HG03108 (cell line): ENCODE measurements around the gene NUCB2.
"Not testable (repeated sequence)": the region's sequence is repeated elsewhere in the genome, so short reads cannot be mapped to it uniquely, and the experiment has no call there.

Source experiments
- ATAC-seq: cut with Tn5 transposase; IDR thresholded peaks from one replicate; pipeline ENCODE4 v1.9.1; 2021; ENCODE audit warnings: moderate library complexity; ENCODE audit not compliant: unreplicated experiment

The NUCB2 gene

DNA sequence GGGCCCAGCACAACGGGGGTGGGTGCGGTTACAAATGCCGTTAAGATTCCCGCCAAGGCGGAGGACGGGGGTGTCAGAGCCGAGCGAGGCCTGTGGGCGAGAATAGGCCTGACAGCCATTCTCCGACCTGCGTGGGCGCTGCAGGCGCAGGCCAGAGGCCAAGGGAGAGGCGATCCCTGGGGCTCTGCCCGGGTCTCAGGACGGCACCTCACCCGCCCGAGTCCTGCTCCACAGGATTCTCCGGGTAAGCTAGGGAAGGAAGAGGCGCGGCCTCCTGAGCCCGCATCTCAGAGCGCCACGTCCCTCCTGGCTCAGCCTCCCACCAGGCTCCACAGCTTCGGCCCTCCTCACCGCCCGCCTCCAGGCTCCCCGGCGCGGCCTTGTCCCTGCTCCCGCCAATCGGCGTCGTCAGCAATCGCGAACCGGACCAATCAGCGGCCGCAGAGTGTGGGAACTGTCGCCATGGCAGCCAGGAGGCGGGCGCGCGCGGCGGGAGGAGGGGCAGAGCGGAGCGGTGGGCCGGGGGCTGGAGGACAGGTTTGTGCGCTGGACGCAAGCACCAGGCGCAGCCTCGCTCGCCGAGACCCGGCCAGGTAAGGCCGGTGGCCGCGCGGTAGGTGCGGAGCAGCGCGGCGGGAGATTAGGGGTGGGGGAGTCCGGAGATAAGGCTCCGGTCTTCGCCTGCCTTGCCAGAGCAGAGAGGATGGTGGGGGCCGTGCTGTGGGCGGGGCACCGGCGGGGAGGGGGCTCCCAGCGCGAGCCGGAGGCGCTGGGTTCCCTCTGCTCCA is at the start of gene NUCB2:
TSS of gene NUCB2 (plus strand) at position 504 of the 788 bp plus-strand sequence. CDS start 18,585 bp downstream, outside the sequence.
- peak; percentile 99 for ATAC-seq

DNA sequence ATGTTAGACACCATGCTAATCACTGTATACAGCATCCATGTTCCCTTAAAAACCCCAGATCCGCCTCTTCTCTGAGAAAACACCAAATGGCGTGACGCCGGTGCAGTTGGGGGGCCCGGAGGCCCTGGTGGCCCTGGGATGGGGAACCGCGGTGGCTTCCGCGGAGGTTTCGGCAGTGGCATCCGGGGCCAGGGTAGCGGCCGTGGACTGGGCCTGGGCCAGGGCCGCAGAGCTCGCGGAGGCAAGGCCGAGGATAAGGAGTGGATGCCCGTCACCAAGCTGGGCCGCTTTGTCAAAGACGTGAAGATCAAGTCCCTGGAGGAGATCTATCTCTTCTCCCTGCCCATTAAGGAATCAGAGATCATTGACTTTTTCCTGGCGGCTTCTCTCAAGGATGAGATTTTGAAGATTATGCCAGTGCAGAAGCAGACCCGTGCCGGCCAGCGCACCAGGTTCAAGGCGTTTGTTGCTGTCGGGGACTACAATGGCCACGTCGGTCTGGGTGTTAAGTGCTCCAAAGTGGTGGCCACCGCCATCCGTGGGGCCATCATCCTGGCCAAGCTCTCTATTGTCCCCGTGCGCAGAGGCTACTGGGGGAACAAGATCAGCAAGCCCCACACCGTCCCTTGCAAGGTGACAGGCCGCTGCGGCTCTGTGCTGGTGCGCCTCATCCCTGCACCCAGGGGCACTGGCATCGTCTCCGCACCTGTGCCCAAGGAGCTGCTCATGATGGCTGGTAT is 48.2 kb upstream of the NUCB2 start:
- ATAC-seq, result not testable (repeated sequence)

DNA sequence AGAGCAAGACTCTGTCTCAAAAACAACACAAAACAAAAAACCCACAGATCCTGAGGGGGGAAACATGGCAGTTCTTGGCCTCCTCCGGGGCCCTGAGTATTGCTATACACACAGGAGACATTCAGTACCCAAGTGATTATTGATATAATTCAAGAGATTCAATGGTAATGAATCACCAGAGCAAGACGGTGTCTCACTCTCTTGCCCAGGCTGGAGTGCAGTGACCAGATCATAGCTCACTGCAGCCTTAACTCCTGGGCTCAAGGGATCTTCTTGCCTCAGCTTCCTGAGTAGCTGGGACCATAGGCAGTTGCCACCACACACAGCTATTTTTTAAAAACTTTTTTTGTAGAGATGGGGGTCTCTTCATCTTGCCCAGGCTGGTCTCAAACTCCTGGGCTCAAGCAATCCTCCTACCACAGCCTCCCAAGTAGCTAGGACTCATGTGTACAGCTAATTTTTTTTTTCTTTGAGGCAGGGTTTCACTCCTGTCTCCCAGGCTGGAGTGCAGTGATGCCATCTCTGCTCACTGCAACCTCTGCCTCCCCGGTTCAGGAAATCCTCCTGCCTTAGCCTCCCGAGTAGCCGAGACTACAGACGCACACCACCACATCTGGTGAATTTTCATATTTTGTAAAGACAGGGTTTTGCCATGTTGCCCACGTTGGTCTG is 46.9 kb upstream of the NUCB2 start:
- ATAC-seq, result no peak

DNA sequence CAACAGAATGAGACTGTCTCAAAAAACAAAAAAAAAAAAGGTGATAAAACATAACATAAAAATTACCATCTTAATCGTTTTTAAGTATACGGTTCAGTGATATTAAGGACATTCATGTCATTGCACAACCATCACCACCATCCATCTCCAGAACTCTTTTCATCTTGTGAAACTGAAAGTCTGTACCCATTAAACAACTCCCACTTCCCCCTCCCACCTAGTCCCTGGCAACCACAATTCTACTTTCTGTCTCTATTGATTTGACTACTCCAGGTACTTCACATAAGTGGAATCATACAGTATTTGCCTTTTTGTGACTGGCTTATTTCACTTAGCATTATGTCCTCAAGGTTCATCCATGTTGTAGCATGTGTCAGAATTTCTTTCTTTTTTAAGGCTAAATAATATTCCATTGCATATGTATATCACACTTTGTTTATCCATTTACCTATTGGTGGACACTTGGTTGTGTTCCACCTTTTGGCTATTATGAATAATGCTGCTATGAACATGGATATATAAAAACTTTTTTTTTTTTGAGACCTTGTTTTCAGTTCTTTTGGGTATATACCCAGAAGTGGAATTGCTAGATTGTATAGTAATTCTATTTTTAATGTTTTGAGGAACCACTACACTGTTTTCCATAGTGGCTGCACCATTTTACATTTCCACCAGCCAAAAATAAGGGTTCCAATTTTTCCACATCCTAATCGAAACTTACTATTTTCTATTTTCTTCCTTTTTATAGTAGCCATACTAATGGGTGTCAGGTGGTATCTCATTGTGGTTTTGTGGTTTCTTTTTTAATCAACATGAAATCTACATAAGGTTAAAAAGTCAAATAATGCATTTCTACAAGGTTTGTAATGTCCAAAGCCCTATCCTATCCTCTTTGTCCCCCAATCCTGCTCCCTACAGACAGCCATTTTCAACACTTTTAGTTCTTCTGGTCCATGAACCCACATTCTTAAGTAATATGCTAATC is 45.4 kb upstream of the NUCB2 start:
- peak; percentile 80 for ATAC-seq

DNA sequence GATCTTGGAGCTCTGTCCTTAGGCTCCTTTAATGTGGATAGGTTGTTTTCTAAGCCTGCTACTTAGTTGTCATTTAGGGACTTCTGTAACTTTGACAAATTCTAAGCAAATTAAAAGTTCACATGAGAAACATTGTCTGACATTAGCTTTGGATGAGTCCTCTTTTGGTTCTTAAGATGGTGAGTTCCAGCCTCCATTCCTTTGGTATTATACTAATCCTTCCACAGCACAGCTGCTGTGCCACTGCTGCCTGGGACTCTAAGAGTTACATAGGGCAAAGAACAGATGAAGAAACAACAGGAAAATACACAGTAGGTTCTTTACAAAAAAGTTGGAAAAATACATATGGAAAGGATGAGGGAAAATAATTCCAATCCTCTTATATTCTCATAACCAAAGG is 43.4 kb upstream of the NUCB2 start:
- no peak for ATAC-seq

DNA sequence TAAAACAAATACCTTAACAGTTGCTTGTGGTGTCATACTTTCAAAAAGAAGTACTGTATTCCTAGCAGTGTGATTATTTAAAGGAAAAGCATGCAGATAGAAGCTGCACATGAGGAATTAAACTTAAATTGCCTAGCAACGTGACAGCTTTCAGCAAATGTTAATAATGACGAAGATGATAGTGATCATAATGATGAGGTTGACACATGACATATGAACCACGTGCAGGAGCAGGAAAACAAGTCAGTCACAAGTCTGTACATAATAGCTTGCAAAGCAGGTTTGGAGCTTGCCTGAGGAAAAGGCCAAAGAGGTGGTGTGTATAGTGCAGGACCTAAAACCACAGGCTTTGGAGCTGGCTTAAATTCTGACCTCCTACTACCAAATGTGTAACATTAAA is 38.2 kb upstream of the NUCB2 start:
- no peak for ATAC-seq

DNA sequence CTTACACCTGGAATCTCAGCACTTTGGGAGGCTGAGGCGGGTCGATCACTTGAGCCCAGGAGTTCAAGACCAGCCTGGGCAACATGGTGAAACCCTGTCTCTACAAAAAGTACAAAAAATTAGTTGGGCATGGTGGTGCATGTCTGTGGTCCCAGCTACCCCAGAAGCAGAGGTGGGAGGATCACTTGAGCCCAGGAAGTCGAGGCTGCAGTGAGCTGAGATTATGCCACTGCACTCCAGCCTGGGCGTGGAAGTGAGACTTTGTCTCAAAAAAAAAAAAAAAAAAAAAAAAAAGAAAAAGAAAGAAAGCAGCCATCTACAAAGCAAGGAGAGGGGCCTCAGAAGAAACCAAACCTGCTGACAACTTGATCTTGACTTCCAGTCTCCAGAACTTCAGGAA is 36.6 kb upstream of the NUCB2 start:
- ATAC-seq, result not testable (repeated sequence)

DNA sequence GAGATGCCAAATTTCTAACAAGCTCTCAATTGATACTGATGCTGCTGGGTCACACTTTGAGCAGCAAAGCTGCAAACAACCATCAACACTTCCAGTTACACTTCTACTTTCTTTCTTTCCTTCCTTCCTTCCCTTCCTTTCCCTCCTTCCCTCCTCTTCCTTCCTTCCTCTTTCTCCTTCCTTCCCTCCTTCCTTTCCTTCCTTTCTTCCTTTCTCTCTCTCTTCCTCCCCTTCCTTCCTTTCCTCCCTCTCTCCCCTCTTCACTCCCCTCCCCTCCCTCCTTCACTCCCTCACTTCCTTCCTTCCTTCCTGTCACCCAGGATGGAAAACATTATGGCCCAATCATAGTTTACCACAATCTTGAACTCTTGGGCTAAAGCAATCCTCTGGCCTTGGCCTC is 35.8 kb upstream of the NUCB2 start:
- no peak for ATAC-seq

DNA sequence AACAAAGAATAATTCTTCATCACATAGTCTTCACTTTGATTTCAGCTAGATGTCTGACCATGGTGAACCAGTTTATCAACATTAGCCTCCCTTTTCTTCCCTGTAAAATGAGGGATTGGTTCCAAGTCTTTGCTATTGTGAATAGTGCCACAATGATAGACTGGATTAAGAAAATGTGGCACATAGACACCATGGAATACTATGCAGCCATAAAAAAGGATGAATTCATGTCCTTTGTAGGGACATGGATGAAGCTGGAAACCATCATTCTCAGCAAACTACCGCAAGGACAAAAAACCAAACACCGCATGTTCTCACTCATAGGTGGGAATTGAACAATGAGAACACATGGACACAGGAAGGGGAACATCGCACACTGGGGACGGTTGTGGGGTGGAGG is 33.6 kb upstream of the NUCB2 start:
- not testable (repeated sequence) for ATAC-seq

DNA sequence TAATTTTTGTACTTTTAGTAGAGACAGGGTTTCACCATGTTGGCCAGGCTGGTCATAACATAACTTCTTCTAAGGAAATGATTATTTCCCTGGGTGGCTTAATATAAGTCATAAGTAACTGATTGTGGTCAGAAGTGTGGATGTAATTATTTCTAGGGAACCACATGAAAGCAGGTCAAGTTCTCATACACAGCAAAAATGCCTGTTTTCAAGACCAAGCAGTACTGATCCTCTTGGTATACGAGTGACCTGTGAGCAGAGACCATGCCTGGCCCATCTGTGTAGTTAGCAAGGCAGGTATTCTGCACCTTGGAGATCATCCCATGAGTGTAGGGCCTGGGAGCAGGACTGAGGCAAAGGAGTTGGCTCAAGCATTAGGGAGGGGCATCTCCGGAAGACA is 32.5 kb upstream of the NUCB2 start:
- ATAC-seq, result peak; percentile 76

DNA sequence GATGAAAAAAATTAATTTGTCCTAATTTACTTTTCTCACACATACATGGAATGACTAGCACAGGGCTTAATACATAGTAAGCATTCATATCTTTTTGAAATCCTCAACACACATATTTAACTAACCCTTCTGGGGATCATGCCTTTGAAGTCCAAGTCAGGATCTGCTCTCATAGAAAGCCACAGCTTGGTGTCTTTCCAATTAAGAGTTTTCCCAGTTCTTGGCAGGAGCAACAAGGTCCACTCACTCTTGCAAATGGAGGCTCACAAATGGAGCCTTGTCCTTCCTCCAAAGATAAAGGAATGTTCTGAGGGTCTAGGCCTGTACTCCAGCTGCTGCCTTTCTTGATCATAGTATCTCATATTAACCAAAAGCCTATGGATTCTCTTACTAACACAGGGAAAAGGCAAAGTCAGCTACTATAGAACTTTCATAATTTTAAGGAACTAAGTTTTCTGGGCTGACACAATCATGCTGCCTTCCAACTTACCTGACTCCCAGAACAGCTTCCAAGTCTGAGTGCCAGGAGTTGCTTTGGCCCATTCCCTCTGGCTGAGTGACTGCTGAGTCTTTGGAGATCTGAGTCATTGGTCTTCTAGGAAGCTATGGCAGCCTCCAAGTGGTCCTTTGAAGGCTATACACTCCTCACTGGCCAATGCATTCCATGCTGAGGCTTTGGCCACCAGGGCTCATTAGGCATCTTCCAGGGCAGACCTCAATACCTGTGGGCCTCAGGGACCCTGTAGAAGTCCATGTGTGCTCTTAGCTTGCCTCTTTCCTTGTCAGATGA is 25.8 kb upstream of the NUCB2 start:
- no peak for ATAC-seq

DNA sequence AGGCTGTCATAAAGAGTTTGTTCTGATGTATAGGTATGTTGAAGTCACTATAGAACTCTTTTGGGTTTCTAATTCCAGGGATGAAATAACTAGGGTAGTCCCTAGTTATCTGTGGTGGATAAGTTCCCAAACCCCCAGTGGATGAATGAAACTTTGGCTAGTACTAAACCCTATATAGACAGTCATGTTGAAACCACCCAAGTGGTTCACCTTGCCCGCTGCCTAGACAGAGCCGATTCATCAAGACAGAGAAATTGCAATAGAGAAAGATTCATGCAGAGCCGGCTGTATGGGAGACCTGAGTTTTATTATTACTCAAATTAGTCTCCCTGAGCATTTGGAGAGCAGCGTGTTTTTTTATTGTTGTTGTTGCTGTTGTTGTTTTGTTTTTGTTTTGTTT is 23.8 kb upstream of the NUCB2 start:
- ATAC-seq, result no peak

DNA sequence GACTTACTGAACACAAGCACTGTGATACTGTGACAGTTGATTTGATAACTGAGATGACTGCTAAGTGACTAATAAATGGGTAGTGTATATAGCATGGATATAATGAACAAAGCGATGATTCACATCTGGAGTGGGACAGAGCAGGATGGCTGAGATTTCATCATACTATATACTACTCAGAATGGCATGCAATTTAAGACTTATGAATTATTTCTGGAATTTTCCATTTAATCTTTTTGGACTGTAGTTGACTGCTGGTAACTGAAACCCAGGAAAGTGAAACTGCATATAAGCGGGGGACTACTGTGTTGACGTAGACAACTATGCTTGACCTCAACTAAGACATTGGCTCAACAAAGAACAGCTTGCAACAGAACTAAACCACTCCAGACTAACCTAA is 20.0 kb upstream of the NUCB2 start:
- no peak for ATAC-seq

DNA sequence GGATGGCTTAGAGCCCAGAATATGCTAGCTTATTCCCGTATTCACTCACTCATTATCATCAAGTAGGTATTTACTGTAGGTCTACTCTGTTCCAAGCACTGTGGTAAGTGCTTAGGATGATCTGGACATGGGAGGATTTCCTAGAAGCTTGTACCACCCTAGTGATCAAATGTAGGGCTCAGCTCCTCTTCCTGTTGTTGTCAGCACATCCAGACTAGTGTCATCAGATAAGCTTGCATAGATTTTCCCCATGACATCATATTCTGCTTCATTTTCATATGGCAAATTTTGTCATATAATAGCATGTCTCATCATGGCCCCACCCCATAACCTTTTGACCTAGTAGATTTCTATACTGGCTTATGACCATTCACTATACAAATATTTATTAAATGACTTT is 19.3 kb upstream of the NUCB2 start:
- no peak for ATAC-seq

DNA sequence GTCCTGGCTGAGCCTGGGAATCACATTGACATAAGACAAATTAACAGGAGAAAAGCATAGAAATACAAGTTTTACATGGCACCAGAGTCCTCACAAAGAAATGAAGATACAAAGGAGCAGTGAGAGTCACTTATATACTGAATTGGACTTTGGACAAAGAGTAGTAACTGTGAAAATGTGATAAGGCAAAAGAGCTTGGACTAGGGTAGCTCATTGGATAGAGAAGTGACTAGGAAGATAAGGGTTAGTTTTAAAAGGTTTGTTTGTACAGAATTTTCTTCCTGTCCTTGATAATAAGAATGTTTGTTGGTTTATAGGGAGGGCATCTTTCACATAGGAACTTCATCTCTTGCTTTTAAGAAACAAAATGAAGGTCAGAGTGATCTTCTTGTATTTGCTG is 17.9 kb upstream of the NUCB2 start:
- ATAC-seq, result no peak

DNA sequence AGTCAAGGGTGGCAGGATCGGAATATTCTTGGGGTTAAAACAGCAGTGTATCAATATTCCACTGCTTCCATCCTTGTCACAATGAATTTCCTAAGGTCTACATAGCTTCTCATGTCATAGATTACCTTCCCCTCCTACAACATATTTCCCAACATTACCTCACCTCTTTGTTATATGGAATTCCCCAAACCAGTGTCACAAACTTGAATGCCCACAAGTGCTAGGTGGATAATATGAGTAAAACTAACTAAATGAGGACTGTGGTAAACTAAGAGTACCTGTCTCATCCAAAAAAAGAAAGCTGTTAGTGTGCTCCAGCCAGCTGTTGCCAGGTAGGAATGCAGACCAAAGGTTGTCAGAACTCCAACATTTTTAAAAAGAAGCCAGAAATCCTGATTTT is 17.0 kb upstream of the NUCB2 start:
- ATAC-seq, result no peak

DNA sequence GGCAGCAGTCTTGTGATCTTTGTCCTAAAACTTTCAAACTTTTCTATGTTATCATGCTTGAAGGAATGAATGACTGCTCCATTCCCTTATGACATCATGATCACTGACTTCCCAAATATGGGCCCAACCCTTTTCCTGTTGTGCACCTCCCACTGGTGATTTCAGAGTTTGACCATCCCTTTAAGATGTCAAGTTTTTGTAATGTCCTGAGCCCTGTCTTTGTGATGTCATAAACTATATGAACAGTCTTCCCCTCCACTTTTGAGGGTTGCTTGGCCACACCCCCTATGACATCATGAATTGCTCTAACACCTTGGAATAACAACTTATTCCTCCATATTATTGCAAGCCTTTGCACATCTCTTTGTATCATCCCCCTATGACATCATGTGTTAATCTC is 16.5 kb upstream of the NUCB2 start:
- no peak for ATAC-seq

DNA sequence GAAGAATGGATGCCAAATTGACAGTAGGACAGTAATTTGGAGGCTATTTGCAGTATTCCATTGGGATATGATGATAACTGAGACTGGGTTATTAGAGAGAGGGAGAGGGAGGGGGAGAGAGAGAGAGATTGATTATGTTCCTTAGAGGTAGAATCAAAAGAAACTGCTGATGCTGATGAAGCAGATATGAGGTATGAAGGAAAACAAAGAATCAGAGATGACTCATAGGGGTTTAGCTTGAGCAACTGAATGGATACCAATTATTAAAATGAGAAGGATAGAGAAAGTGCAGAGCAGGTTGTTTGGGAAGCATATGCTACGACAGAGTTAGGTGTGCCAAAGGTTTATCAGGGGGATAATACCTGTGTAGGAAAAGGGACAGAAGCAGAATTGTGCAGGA is 12.8 kb upstream of the NUCB2 start:
- ATAC-seq, result no peak

DNA sequence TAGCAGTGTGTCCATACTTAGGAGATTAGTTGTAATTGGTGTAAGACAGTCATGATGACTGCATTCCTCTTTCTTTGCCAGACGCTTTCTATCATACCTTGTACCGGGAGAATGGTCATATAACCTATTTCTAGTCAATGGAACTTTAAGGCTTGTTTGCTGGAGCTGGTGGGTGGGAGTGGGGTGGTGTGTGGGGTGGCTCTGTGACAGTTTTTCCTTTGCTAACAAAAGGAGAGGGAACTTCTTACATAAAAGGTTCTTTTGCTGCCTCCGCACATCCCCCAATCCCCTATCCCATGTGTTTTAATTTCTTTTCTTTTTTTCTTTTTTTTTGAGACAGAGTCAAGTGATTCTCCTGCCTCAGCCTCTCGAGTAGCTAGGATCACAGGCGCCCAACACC is 9.8 kb upstream of the NUCB2 start:
- ATAC-seq, result no peak

DNA sequence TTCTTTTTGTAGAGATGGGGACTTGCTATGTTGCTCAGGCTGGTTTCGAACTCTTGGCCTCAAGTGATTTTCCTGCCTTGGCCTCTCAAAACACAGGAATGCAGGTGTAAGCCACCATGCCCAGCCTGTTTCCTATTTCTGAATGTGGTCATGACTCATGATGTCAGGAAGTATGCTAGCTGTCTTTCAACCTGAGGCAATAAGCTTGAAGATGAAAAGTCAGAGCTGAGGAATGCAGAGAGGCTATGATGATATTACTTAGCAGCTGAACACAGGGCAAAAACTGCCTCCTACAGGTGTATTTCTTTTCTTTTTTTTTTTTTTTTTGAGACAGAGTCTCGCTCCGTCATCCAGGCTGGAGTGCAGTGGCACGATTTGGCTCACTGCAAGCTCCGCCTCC is 9.0 kb upstream of the NUCB2 start:
- no peak for ATAC-seq
